SU-DHL-6 (cell line): ENCODE data around the gene TMEM190.

Experiments
- EZH2phosphoT487 ChIP-seq: fragments of 200-600 bp; sonication (generic), shearing (Covaris generic); conservative IDR thresholded peaks from 2 replicates; pipeline ENCODE4 v1.6.1; 2018; ENCODE audit warnings: mild to moderate bottlenecking, antibody characterized with exemption, low read length, moderate library complexity, mixed read lengths
- TF ChIP-seq, protein P1 (sequence below): fragments of 200-600 bp; sonication (generic); IDR thresholded peaks from one replicate; pipeline ENCODE4 v1.5.1; 2017; ENCODE audit warnings: antibody characterized with exemption, mild to moderate bottlenecking, low read length, moderate library complexity; ENCODE audit not compliant: insufficient read depth, poor library complexity, severe bottlenecking

DNA sequence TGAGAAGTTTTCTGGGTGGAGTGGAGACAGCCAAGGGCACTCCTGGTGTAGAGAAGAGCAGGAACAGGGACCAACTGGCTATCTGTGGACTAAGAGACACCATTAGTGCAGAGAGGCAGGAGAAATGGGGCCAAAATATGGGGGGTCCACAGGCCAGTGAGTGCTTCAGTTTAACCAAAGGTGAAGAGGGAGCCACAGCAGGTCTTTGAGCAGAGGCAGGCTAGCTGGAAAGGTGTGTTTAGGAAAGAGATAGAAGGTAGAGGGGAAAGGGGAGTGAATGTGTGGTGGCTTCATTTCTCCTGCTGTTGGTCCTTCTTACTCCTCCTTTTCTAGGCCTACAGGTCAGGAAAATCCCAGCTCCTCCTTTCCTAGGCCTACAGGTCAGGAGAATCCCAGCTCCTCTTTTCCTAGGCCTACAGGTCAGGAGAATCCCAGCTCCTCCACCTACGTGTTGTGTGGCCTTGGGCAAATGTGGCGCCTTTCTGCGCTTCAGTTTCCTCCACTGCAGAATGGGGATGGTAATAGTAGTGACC, 6.0 kb downstream of the TMEM190 start:
- TF ChIP-seq, protein P1, sequence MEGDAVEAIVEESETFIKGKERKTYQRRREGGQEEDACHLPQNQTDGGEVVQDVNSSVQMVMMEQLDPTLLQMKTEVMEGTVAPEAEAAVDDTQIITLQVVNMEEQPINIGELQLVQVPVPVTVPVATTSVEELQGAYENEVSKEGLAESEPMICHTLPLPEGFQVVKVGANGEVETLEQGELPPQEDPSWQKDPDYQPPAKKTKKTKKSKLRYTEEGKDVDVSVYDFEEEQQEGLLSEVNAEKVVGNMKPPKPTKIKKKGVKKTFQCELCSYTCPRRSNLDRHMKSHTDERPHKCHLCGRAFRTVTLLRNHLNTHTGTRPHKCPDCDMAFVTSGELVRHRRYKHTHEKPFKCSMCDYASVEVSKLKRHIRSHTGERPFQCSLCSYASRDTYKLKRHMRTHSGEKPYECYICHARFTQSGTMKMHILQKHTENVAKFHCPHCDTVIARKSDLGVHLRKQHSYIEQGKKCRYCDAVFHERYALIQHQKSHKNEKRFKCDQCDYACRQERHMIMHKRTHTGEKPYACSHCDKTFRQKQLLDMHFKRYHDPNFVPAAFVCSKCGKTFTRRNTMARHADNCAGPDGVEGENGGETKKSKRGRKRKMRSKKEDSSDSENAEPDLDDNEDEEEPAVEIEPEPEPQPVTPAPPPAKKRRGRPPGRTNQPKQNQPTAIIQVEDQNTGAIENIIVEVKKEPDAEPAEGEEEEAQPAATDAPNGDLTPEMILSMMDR, result no peak
- TF ChIP-seq EZH2phosphoT487, result no peak
